GM21360 (cell line): ENCODE results near the gene CCDC59.

Source experiments
- ATAC-seq: cut with Tn5 transposase; IDR thresholded peaks from one replicate; pipeline ENCODE4 v1.9.1; 2021; ENCODE audit warnings: mild to moderate bottlenecking, moderate library complexity; ENCODE audit not compliant: unreplicated experiment

CCDC59 gene

GRCh38 chr12:82319276-82319675, 38.9 kb downstream of the CCDC59 start:
- no peak for ATAC-seq

GRCh38 chr12:82314406-82314892, 43.7 kb downstream of the CCDC59 start:
- no peak for ATAC-seq
